HG02759 (cell line): ENCODE measurements around the gene DYNC1I1.

Source experiments
- ATAC-seq: cut with Tn5 transposase; IDR thresholded peaks from one replicate; pipeline ENCODE4 v1.9.1; 2021; ENCODE audit warnings: mild to moderate bottlenecking, moderate library complexity; ENCODE audit not compliant: unreplicated experiment

Gene DYNC1I1

GRCh38 chr7:96121752-96122151 is 349.4 kb downstream of the DYNC1I1 start:
- ATAC-seq = no peak

- no peak for ATAC-seq
These were observed 350.4 kb downstream of the DYNC1I1 start for GRCh38 chr7:96122746-96123145.

- no peak for ATAC-seq
These were observed 354.0 kb downstream of the DYNC1I1 start for GRCh38 chr7:96126382-96126781.

GRCh38 chr7:96127746-96128145 is 355.4 kb downstream of the DYNC1I1 start:
- no peak for ATAC-seq

- ATAC-seq = no peak
These were observed 359.2 kb downstream of the DYNC1I1 start for GRCh38 chr7:96131525-96131924.

- no peak for ATAC-seq
These were observed 362.9 kb downstream of the DYNC1I1 start for GRCh38 chr7:96135241-96135640.

GRCh38 chr7:96136600-96137239 is 364.4 kb downstream of the DYNC1I1 start:
- ATAC-seq = no peak

GRCh38 chr7:96143495-96144259 is 371.3 kb downstream of the DYNC1I1 start:
- no peak for ATAC-seq

GRCh38 chr7:96144260-96144526 is 371.8 kb downstream of the DYNC1I1 start:
- no peak for ATAC-seq
